GM23248 (cell line): ENCODE results near the gene RBBP8NL.

Experiments
- EZH2 ChIP-seq: fragments of 200-600 bp; sonication (generic); IDR thresholded peaks from 2 replicates; pipeline ENCODE4 v1.6.1; 2018; ENCODE audit warnings: antibody characterized with exemption, mild to moderate bottlenecking; ENCODE audit not compliant: insufficient read depth, poor library complexity, severe bottlenecking
- EZH2phosphoT487 ChIP-seq: fragments of 200-600 bp; sonication (generic); IDR thresholded peaks from 2 replicates; pipeline ENCODE4 v1.6.1; 2018; ENCODE audit warnings: antibody characterized with exemption, moderate library complexity, mild to moderate bottlenecking, low read depth; ENCODE audit not compliant: insufficient read depth

GRCh38 chr20:62457098-62457497 is 29.8 kb upstream of the RBBP8NL start:
- TF ChIP-seq EZH2phosphoT487: no peak
- TF ChIP-seq EZH2: no peak
